Liver (tissue), 9 donors: ENCODE data around the gene FBXW2. TPM values are rescaled to one million over a fixed set of nuclear protein-coding genes. Genes with fewer than 3 reads are reported as not detected.

Source experiments
- DNase-seq: peaks from one replicate; pipeline ENCODE4 v3.0.0-alpha.2; 2017; ENCODE audit warnings: low spot score
- H3K27ac ChIP-seq, 2 donors: one replicate each; pipeline ENCODE4 v1.7.0; 2013; ENCODE audit warnings: inconsistent platforms in 2 of 2, low read length in 2 of 2, control low read depth in 1 of 2, low read depth in 1 of 2, mild to moderate bottlenecking in 1 of 2
- H3K27me3 ChIP-seq, 4 donors: one replicate each; pipeline versions ENCODE4 v1.6.1 to v1.7.0; 2013; ENCODE audit warnings: low read length in 3 of 4, inconsistent platforms in 1 of 4, mild to moderate bottlenecking in 1 of 4, moderate library complexity in 1 of 4; ENCODE audit not compliant: control insufficient read depth in 4 of 4, insufficient read depth in 4 of 4
- H3K36me3 ChIP-seq, 4 donors: one replicate each; pipeline versions ENCODE4 v1.6.1 to v1.7.0; 2013; ENCODE audit warnings: low read length in 3 of 4, mild to moderate bottlenecking in 3 of 4, low read depth in 1 of 4, moderate library complexity in 1 of 4; ENCODE audit not compliant: control insufficient read depth in 4 of 4, insufficient read depth in 3 of 4
- H3K4me1 ChIP-seq, 4 donors: one replicate each; pipeline versions ENCODE4 v1.6.1 to v1.7.0; 2013; ENCODE audit warnings: low read length in 3 of 4, mild to moderate bottlenecking in 3 of 4, moderate library complexity in 1 of 4; ENCODE audit not compliant: control insufficient read depth in 4 of 4, insufficient read depth in 4 of 4
- H3K4me3 ChIP-seq, 3 donors: one replicate each; pipeline versions ENCODE4 v1.6.1 to v1.7.0; 2013; ENCODE audit warnings: low read length in 3 of 3, control low read depth in 1 of 3, low read depth in 1 of 3, mild to moderate bottlenecking in 1 of 3
- H3K9ac ChIP-seq, 2 donors: one replicate each; pipeline ENCODE4 v1.7.0; 2013; ENCODE audit warnings: low read length in 2 of 2, mild to moderate bottlenecking in 2 of 2, moderate library complexity in 2 of 2, control low read depth in 1 of 2, low read depth in 1 of 2
- H3K9me3 ChIP-seq, 4 donors: one replicate each; pipeline versions ENCODE4 v1.6.1 to v1.7.0; 2013; ENCODE audit warnings: low read length in 3 of 4; ENCODE audit not compliant: control insufficient read depth in 4 of 4
- CTCF ChIP-seq: fragments of 150-350 bp; IDR thresholded peaks from 2 replicates; pipeline ENCODE4 v1.5.1; 2017; ENCODE audit warnings: improper control_type of control experiment, low read depth, low read length; ENCODE audit not compliant: missing input control
- EGR1 ChIP-seq, 2 donors: IDR thresholded peaks; 2 replicates each; pipeline ENCODE4 v1.6.1; 2016 to 2018; ENCODE audit warnings: antibody characterized with exemption in 2 of 2, low read depth in 2 of 2
- FOXA1 ChIP-seq: IDR thresholded peaks from 2 replicates; pipeline ENCODE4 v1.6.1; 2016; ENCODE audit warnings: antibody characterized with exemption
- GABPA ChIP-seq, 2 donors: IDR thresholded peaks in 1 of 2; conservative IDR thresholded peaks in 1 of 2; 2 replicates each; pipeline ENCODE4 v1.6.1; 2016; ENCODE audit warnings: antibody characterized with exemption in 2 of 2, mild to moderate bottlenecking in 1 of 2, moderate library complexity in 1 of 2
- HNF4A ChIP-seq, 2 donors: conservative IDR thresholded peaks; 2 replicates each; pipeline ENCODE4 v1.6.1; 2016; ENCODE audit warnings: antibody characterized with exemption in 2 of 2, mild to moderate bottlenecking in 2 of 2
- HNF4G ChIP-seq: IDR thresholded peaks from 2 replicates; pipeline ENCODE4 v1.6.1; 2016; ENCODE audit warnings: antibody characterized with exemption
- JUND ChIP-seq, 2 donors: IDR thresholded peaks; 2 replicates each; pipeline ENCODE4 v1.6.1; 2016; ENCODE audit warnings: antibody characterized with exemption in 2 of 2
- MAX ChIP-seq: IDR thresholded peaks from 2 replicates; pipeline ENCODE4 v1.6.1; 2016; ENCODE audit warnings: antibody characterized with exemption
- NR2F2 ChIP-seq: IDR thresholded peaks from 2 replicates; pipeline ENCODE4 v1.6.1; 2016; ENCODE audit warnings: antibody characterized with exemption
- RAD21 ChIP-seq, 2 donors: IDR thresholded peaks; 2 replicates each; pipeline ENCODE4 v1.6.1; 2016; ENCODE audit warnings: antibody characterized with exemption in 2 of 2, mild to moderate bottlenecking in 2 of 2
- RXRA ChIP-seq, 2 donors: IDR thresholded peaks; 2 replicates each; pipeline ENCODE4 v1.6.1; 2017 to 2018; ENCODE audit warnings: antibody characterized with exemption in 2 of 2, mild to moderate bottlenecking in 1 of 2
- SP1 ChIP-seq: IDR thresholded peaks from 2 replicates; pipeline ENCODE4 v1.6.1; 2018; ENCODE audit warnings: antibody characterized with exemption, mild to moderate bottlenecking
- TAF1 ChIP-seq: conservative IDR thresholded peaks from 2 replicates; pipeline ENCODE4 v1.6.1; 2016; ENCODE audit warnings: antibody characterized with exemption, mild to moderate bottlenecking
- YY1 ChIP-seq: IDR thresholded peaks from 2 replicates; pipeline ENCODE4 v1.6.1; 2016; ENCODE audit warnings: antibody characterized with exemption, mild to moderate bottlenecking
- ZBTB33 ChIP-seq: IDR thresholded peaks from 2 replicates; pipeline ENCODE4 v1.6.1; 2016; ENCODE audit warnings: antibody characterized with exemption
- WGBS: extraction: QIAGEN DNeasy Blood & Tissue Kit; methylation state at CpG from one replicate; pipeline ENCODE4 v1.1.7; 2013; 5-methylcytosine and 5-hydroxymethylcytosine counted together
- polyA plus RNA-seq, 2 donors: library from polyadenylated mRNA; stranded (reverse) in 1 of 2; unstranded in 1 of 2; fragments of 200-250 nt in 1 of 2; fragments of >200 nt in 1 of 2; fragmentation: Nextera tagmentation in 1 of 2; extraction: Ambion mirVana in 1 of 2; gene quantifications; one replicate each; pipeline versions ENCODE4 v1.2.1 to v1.2.3, GENCODE V29; 2013 to 2015
- total RNA-seq, 2 donors: library from RNA; depleted of rRNA; stranded (reverse); fragments of >200 nt; gene quantifications; one replicate each; pipeline ENCODE4 v1.2.3, GENCODE V29; 2014
- TF ChIP-seq, protein P1 (sequence below): IDR thresholded peaks from 2 replicates; pipeline ENCODE4 v1.6.1; 2016; ENCODE audit warnings: antibody characterized with exemption
- donor health status: healthy.
- donor health status: healthy.
- donor health status: healthy.
- donor health status: healthy.
- donor health status: healthy.

Gene FBXW2
- total and polyA plus RNA-seq, 4 donors = 7.0 to 40.9 (median 22.5) TPM

- H3K9me3 ChIP-seq = no peaks in the 10 kb centered on the region
- H3K4me3 ChIP-seq = no peak overlapping the region
- H3K27ac ChIP-seq = no peak overlapping the region
- TF ChIP-seq, protein P1, sequence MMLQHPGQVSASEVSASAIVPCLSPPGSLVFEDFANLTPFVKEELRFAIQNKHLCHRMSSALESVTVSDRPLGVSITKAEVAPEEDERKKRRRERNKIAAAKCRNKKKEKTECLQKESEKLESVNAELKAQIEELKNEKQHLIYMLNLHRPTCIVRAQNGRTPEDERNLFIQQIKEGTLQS = no peak
- TF ChIP-seq RAD21 (IDR thresholded peaks at IDR 0.05) (peak; percentile 95 to 96), CTCF (peak; percentile 92)
- no peaks in the 10 kb centered on the region for H3K27me3 ChIP-seq
- 16% methylated on average over 6 of the region's 6 CpGs for WGBS
- DNase-seq = peak; percentile 79
- peaks cover 0 to 12% (median 3%) of the 10 kb centered on the region in 4 donors for H3K4me1 ChIP-seq
- H3K9ac ChIP-seq = no peak overlapping the region
- H3K36me3 ChIP-seq = peaks cover 0 to 4% (median 0%) of the 10 kb centered on the region in 4 donors
Observed at GRCh38 chr9:120755810-120756434, 37.3 kb downstream of the FBXW2 start.

- no peak overlapping the region for H3K27ac ChIP-seq
- H3K4me3 ChIP-seq = no peak overlapping the region
- TF ChIP-seq, protein P1 = no peak
- TF ChIP-seq SP1 (no peak), MAX (no peak), NR2F2 (no peak), ZBTB33 (no peak), TAF1 (no peak), GABPA (IDR thresholded peaks at IDR 0.05 in 1 of 2, conservative IDR thresholded peaks at IDR 0.05 in 1 of 2) (no peak), EGR1 (IDR thresholded peaks at IDR 0.05; ENCODE audit: low read depth in 2 of 2) (no peak), HNF4A (conservative IDR thresholded peaks at IDR 0.05) (no peak), YY1 (no peak), FOXA1 (no peak), JUND (IDR thresholded peaks at IDR 0.05) (no peak), HNF4G (no peak), RXRA (IDR thresholded peaks at IDR 0.05) (no peak)
- peaks cover 0 to 3% (median 0%) of the 10 kb centered on the region in 4 donors for H3K36me3 ChIP-seq
- DNase-seq = no peak
- H3K9ac ChIP-seq = no peak overlapping the region
- H3K27me3 ChIP-seq = no peaks in the 10 kb centered on the region
- WGBS = 97% methylated on average over 2 of the region's 2 CpGs
- peaks cover 0 to 12% (median 3%) of the 10 kb centered on the region in 4 donors for H3K4me1 ChIP-seq
- H3K9me3 ChIP-seq = no peaks in the 10 kb centered on the region
Observed at GRCh38 chr9:120755044-120755443, 38.2 kb downstream of the FBXW2 start.
